Left renal cortex interstitium (tissue), 4 donors: Measurements from ENCODE around the gene MYO1H. TPM values are rescaled to one million over a fixed set of nuclear protein-coding genes. Genes with fewer than 3 reads are reported as not detected.
A peak's percentile ranks its signal among the peaks of the same experiment; 100 is the strongest.
"Not testable (repeated sequence)": the region's sequence is repeated elsewhere in the genome, so short reads cannot be mapped to it uniquely, and the experiment has no call there.

ENCODE experiments used
- DNase-seq, 4 donors: peaks; one replicate each; pipeline ENCODE4 v3.0.0-alpha.2; 2013; ENCODE audit warnings: low read depth in 4 of 4, low spot score in 2 of 4, missing footprints in 1 of 4
- polyA plus RNA-seq, 4 donors: library from polyadenylated mRNA; unstranded; fragments of 120-200 nt; gene quantifications; one replicate each; pipeline ENCODE4 v1.2.1, GENCODE V29; 2013; ENCODE audit not compliant: insufficient read length in 4 of 4

MYO1H gene
- polyA plus RNA-seq, 4 donors: 0.89 to 2.7 (median 2.2) TPM

GRCh38 chr12:109393437-109394345, 46.0 kb downstream of the MYO1H start:
- DNase-seq: peak in 1 of 4 donors; percentile 45

GRCh38 chr12:109394891-109395290, 47.2 kb downstream of the MYO1H start:
- no peak for DNase-seq

GRCh38 chr12:109404841-109405240, 57.1 kb downstream of the MYO1H start:
- not testable (repeated sequence) for DNase-seq

- DNase-seq: not testable (repeated sequence)
Measured at GRCh38 chr12:109406147-109406546, 58.4 kb downstream of the MYO1H start.

GRCh38 chr12:109418848-109419480, 71.3 kb downstream of the MYO1H start:
- no peak for DNase-seq

GRCh38 chr12:109421355-109422087, 73.8 kb downstream of the MYO1H start:
- DNase-seq: no peak

GRCh38 chr12:109422251-109422650, 74.6 kb downstream of the MYO1H start:
- no peak for DNase-seq

GRCh38 chr12:109423392-109423791, 75.7 kb downstream of the MYO1H start:
- no peak for DNase-seq

GRCh38 chr12:109428037-109428629, 80.4 kb downstream of the MYO1H start:
- DNase-seq: peak in 3 of 4 donors; percentile 46 to 66 (median 56)

GRCh38 chr12:109428804-109429203, 81.1 kb downstream of the MYO1H start:
- not testable (repeated sequence) for DNase-seq

- no peak for DNase-seq
Measured at GRCh38 chr12:109430244-109430643, 82.5 kb downstream of the MYO1H start.

- no peak for DNase-seq
Measured at GRCh38 chr12:109432431-109432830, 84.7 kb downstream of the MYO1H start.

- peak; percentile 29 to 71 (median 52) for DNase-seq
Measured at GRCh38 chr12:109432842-109433304, 85.2 kb downstream of the MYO1H start.

GRCh38 chr12:109433618-109434017, 85.9 kb downstream of the MYO1H start:
- no peak for DNase-seq

- DNase-seq: no peak
Measured at GRCh38 chr12:109434582-109434981, 86.9 kb downstream of the MYO1H start.

- DNase-seq: no peak
Measured at GRCh38 chr12:109435428-109436187, 87.9 kb downstream of the MYO1H start.

GRCh38 chr12:109436188-109436560, 88.5 kb downstream of the MYO1H start:
- DNase-seq: no peak

GRCh38 chr12:109439181-109439580, 91.5 kb downstream of the MYO1H start:
- DNase-seq: no peak

- DNase-seq: not testable (repeated sequence)
Measured at GRCh38 chr12:109439951-109440350, 92.3 kb downstream of the MYO1H start.
